ENCODE data around the gene GRPEL1. TPM values are rescaled to one million over a fixed set of nuclear protein-coding genes. Genes with fewer than 3 reads are reported as not detected.
"Not testable (repeated sequence)": the region's sequence is repeated elsewhere in the genome, so short reads cannot be mapped to it uniquely, and the experiment has no call there.

The GRPEL1 gene
- total RNA-seq, 1 donor from 2014 or later, result 27.0 TPM

GRCh38 chr4:7092026-7092425 lies 24.2 kb upstream of the GRPEL1 start:
- DNase-seq (ENCODE audit: low spot score), result no peak

GRCh38 chr4:7089213-7089986 lies 21.5 kb upstream of the GRPEL1 start:
- DNase-seq (ENCODE audit: low spot score), result no peak

DNA sequence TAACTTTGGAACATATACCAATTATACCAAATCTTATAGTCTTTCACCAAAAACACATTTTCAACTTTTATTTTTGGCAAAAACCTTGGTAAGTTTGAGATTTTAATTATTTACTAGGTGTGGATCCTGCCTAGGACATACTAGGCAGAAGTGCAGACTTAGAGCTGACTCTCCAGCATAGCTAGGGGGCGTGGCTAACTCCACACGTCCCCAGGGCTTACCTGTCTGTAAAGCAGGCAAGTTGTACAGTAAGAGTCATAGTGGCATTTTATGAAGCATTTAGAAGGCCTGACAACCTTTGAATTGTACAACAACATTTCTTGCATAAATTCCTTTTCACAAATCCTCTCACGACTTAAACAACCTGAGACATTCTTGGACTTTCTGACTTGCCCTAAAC lies 19.2 kb upstream of the GRPEL1 start:
- no peak for DNase-seq (ENCODE audit: low spot score)

DNA sequence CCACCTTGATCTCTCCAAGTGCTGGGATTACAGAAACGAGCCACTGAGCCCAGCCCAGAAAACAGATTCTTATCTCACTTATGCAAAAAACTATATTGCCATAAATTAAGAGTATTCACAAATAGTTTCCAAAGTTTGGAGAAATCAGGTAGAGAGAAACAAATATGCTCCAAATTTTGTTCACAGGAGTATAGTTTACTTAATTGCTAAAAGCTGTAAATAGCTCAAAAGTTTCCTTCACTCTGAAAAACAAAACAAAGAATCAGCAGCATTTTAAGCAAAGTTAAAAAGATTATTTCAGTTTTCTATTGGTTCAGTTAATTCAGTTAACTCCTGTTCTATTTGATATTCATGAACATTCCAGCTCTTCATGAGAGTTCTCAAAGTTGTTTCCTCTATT lies 18.5 kb upstream of the GRPEL1 start:
- DNase-seq (ENCODE audit: low spot score), result no peak

DNA sequence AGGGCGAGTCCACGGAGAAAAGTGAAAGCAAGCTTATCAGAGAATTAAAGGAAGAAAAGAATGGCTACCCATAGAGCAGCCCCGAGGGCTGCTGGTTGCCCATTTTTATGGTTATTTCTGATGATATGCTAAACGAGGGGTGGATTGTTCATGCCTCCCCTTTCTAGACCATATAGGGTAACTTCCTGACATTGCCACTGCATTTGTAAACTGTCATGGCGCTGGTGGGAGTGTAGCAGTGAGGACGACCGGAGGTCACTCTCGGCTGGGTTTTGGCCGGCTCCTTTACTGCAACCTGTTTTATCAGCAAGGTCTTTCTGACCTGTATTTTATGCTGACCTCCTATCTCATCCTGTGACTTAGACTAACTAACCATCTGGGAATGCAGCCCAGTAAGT lies 16.7 kb upstream of the GRPEL1 start:
- not testable (repeated sequence) for DNase-seq (ENCODE audit: low spot score)

GRCh38 chr4:7083597-7084563 lies 16.0 kb upstream of the GRPEL1 start:
- DNase-seq (ENCODE audit: low spot score), result no peak

GRCh38 chr4:7079909-7080308 lies 12.0 kb upstream of the GRPEL1 start:
- not testable (repeated sequence) for DNase-seq (ENCODE audit: low spot score)

GRCh38 chr4:7079483-7079882 lies 11.6 kb upstream of the GRPEL1 start:
- not testable (repeated sequence) for DNase-seq (ENCODE audit: low spot score)

GRCh38 chr4:7078025-7078424 lies 10.2 kb upstream of the GRPEL1 start:
- DNase-seq (ENCODE audit: low spot score), result no peak

DNA sequence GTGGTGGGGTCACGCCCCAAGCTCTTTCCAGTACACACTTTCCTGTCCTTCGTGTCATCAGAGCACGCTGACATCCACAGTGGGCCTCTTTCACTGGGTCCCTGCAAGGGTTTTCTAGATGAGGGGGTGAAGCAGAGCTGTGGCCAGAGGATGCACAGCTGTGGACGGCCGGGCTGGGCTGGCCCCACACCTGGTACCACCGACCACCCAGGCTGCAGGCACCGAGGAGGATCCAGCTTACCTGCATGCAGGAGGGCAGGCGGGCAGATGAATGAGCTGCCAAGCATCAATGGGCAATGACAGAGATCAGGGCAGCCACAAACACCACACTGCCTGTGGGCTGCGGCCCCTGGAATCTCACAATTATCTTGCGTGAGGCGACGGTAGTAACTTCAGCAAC lies 9.5 kb upstream of the GRPEL1 start:
- no peak for DNase-seq (ENCODE audit: low spot score)

DNA sequence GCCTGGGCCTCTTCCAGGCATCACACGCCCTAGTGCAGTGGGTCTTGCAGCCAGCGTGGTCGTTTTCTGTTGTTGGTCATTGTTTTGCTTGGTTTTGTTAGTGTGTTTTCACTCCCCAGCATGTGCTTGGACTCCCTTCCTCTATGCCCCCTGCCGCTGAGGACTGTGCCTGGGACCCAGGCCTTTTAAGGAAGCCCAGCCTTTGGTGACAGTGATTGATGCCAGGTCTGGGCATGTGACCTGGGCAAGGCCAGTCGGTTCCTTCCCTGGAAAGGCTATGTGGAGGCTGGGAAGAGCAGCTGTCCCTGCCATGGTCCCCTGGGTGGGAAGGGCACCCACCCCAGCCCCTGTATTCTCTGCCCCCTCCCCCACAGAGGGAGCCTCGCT lies 8.8 kb upstream of the GRPEL1 start:
- no peak for DNase-seq (ENCODE audit: low spot score)

GRCh38 chr4:7075962-7076695 lies 8.3 kb upstream of the GRPEL1 start:
- DNase-seq (ENCODE audit: low spot score), result no peak

- DNase-seq (ENCODE audit: low spot score), result no peak
Observed at GRCh38 chr4:7074426-7074825, 6.6 kb upstream of the GRPEL1 start.

DNA sequence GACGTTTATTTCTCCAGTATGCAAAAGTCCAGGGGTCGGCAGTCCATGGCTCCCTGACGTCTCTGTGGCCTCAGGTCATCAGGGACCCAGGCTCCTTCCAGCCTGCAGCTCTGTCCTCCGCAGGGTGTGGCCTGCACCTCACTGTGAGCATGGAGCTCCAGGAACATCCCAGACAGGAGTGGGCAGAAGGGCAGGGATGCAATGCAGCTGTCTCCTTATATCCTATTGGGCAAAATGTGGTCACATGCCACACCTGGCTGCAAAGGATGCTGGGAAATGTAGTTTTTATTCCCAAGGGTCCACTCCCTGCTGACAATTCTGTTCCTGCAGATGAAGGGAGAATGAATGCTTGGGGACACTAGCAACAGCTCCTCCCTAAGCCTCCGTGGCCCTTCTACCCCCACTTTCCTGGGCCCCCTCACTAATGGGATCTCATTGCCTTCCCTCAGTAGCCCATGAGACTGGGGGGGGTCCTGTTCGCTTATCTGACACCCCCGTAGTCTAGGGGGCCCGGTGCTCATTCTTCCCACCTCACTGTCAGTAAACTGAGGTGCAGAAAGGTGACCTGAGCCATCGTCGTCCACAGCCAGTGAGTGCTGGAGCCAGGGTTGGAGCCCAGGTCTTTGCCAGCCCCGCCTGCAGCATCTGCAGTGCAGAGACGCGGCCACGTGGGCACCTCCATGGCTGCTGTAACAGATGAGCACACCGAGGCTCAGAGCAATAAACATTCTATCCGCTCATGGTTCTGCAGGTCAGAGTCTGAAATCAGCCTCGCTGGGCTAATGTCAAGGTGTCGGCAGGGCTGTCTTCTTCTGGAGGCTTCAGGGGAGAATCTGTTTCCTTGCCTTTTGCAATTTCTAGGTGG lies 5.9 kb upstream of the GRPEL1 start:
- peak; percentile 28 for DNase-seq (ENCODE audit: low spot score)

- DNase-seq (ENCODE audit: low spot score), result no peak
Observed at GRCh38 chr4:7073059-7073458, 5.2 kb upstream of the GRPEL1 start.

- DNase-seq (ENCODE audit: low spot score), result peak; percentile 81
Observed at GRCh38 chr4:7070729-7071511, 3.1 kb upstream of the GRPEL1 start.

DNA sequence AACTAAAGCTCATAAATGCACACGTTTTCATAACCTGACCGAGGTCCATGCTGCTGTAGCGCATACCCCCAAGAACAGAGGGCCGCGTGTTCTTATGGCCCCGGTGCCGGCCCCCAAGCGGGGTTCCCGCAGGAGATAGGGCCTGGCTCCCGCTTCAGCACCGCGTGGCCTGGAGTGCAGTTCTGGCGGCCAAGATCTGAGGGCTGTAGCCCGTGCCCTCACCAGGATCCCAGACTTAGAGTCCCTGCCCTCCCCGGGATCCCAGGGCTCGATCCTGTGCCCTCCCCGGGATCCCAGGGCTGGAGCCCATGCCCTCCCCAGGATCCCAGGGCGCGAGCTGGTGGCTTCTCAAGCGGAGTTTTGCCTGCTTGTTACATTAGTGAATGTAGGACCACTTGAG lies 1.0 kb upstream of the GRPEL1 start:
- DNase-seq (ENCODE audit: low spot score), result no peak

DNA sequence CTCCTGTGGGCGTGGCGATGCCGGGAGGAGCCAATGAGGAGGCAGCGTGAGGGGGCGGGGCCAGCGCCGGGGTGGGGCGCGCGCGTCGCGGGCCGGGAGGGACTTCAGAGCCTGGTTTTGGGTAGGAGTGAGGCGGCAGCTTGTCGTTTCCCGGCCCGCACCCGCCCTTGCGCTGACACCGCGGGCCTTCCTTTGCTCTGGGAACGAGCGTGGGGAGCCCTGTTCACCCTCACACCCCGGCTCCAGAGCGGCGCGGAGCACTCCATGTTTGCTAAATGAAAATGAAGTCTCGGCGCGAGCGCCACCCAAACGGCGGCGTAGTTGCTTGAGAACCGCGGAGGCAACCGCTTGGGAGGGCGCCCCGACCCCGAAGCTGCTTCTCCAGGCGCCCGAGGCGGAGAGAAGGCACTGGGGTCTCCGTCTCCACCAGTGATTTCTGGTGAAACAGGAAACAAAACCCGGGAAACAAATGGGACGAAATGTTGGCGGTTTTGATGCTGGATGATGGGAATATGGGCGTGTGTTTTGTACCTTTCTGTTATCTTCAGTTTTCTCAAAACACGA lies 497 bp upstream of the GRPEL1 start:
- no peak for DNase-seq (ENCODE audit: low spot score)

DNA sequence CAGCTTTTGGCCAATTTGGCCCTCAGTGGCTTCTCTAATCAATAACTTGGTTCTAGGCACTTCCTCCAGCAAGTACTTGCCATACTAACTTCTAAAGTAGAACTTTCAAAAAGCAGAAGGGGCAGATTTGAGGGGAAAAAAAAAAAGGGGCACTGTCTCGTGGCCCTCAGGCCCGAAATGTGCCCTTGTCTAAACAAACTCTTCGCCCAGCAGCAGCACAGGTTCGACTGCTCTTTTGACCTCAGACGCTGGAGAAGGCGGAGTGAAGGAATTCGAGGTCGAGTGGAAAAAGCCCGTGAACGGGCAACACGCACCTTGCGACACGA lies 775 bp downstream of the GRPEL1 start:
- no peak for DNase-seq (ENCODE audit: low spot score)

GRCh38 chr4:7066493-7066892 lies 1.4 kb downstream of the GRPEL1 start:
- DNase-seq (ENCODE audit: low spot score), result no peak
